H9 (cell line): ENCODE measurements around the gene SLC14A1. TPM values are rescaled to one million over a fixed set of nuclear protein-coding genes. Genes with fewer than 3 reads are reported as not detected.

Experiments
- DNase-seq: peaks from one replicate; pipeline ENCODE4 v3.0.0-alpha.2; 2017
- H2AFZ ChIP-seq: one replicate; pipeline ENCODE4 v1.6.1; 2013; ENCODE audit warnings: mild to moderate bottlenecking, low read length, control low read depth, moderate library complexity
- H2AK5ac ChIP-seq: 2 replicates; pipeline ENCODE4 v1.6.1; 2013; ENCODE audit warnings: low read length, control low read depth, mixed read lengths; ENCODE audit not compliant: insufficient read length
- H2BK120ac ChIP-seq: one replicate; pipeline ENCODE4 v1.6.1; 2013; ENCODE audit warnings: low read depth, mild to moderate bottlenecking, low read length, control low read depth, inconsistent platforms; ENCODE audit not compliant: poor library complexity, severe bottlenecking
- H2BK12ac ChIP-seq: 2 replicates; pipeline ENCODE4 v1.6.1; 2013; ENCODE audit warnings: low read length, control low read depth, mixed read lengths, low read depth; ENCODE audit not compliant: insufficient read length
- H2BK15ac ChIP-seq: 2 replicates; pipeline ENCODE4 v1.6.1; 2013; ENCODE audit warnings: low read depth, low read length, control low read depth
- H2BK20ac ChIP-seq: one replicate; pipeline ENCODE4 v1.6.1; 2013; ENCODE audit warnings: low read depth, mild to moderate bottlenecking, low read length, control low read depth, inconsistent platforms; ENCODE audit not compliant: poor library complexity, severe bottlenecking
- H2BK5ac ChIP-seq: 2 replicates; pipeline ENCODE4 v1.6.1; 2013; ENCODE audit warnings: low read length, control low read depth, mixed read lengths; ENCODE audit not compliant: insufficient read length
- H3K14ac ChIP-seq: 2 replicates; pipeline ENCODE4 v1.6.1; 2013; ENCODE audit warnings: low read length, control low read depth; ENCODE audit not compliant: insufficient read depth
- H3K18ac ChIP-seq: 2 replicates; pipeline ENCODE4 v1.6.1; 2013; ENCODE audit warnings: low read depth, mild to moderate bottlenecking, mixed read lengths, low read length, control low read depth; ENCODE audit not compliant: insufficient read length
- H3K23ac ChIP-seq: 2 replicates; pipeline ENCODE4 v1.6.1; 2013; ENCODE audit warnings: low read length, control low read depth, mixed read lengths, low read depth; ENCODE audit not compliant: insufficient read length
- H3K23me2 ChIP-seq: 2 replicates; pipeline ENCODE4 v1.6.1; 2013; ENCODE audit warnings: low read depth, mild to moderate bottlenecking, mixed read lengths, low read length, control low read depth; ENCODE audit not compliant: insufficient read length, poor library complexity, severe bottlenecking
- H3K27ac ChIP-seq: 2 replicates; pipeline ENCODE4 v1.5.1; 2013; ENCODE audit warnings: low read length, control low read depth, mixed read lengths, low read depth; ENCODE audit not compliant: insufficient read length
- H3K27me3 ChIP-seq: 2 replicates; pipeline ENCODE4 v1.6.1; 2013; ENCODE audit warnings: low read length, control low read depth, inconsistent platforms; ENCODE audit not compliant: insufficient read depth
- H3K4ac ChIP-seq: 2 replicates; pipeline ENCODE4 v1.6.1; 2013; ENCODE audit warnings: low read depth, mild to moderate bottlenecking, control low read depth, inconsistent platforms, low read length, moderate library complexity
- H3K4me1 ChIP-seq: 2 replicates; pipeline ENCODE4 v1.6.1; 2013; ENCODE audit warnings: low read length, control low read depth, inconsistent platforms; ENCODE audit not compliant: insufficient read depth
- H3K4me2 ChIP-seq: 2 replicates; pipeline ENCODE4 v1.6.1; 2013; ENCODE audit warnings: low read length, control low read depth, mixed read lengths; ENCODE audit not compliant: insufficient read length, insufficient read depth
- H3K56ac ChIP-seq: 2 replicates; pipeline ENCODE4 v1.6.1; 2013; ENCODE audit warnings: low read depth, mild to moderate bottlenecking, mixed read lengths, low read length, control low read depth; ENCODE audit not compliant: insufficient read length
- H3K79me1 ChIP-seq: 2 replicates; pipeline ENCODE4 v1.6.1; 2013; ENCODE audit warnings: low read depth, mild to moderate bottlenecking, moderate library complexity, low read length, control low read depth, inconsistent platforms; ENCODE audit not compliant: insufficient read depth, poor library complexity, severe bottlenecking
- H3K79me2 ChIP-seq: 2 replicates; pipeline ENCODE4 v1.6.1; 2013; ENCODE audit warnings: low read length, control low read depth, inconsistent platforms; ENCODE audit not compliant: insufficient read depth
- H3K9ac ChIP-seq: 2 replicates; pipeline ENCODE4 v1.6.1; 2013; ENCODE audit warnings: low read length, control low read depth, mixed read lengths; ENCODE audit not compliant: insufficient read length; ENCODE audit errors: extremely low read depth
- H3K9me3 ChIP-seq: one replicate; pipeline ENCODE4 v1.6.1; 2013; ENCODE audit warnings: low read depth, low read length, inconsistent platforms; ENCODE audit not compliant: control insufficient read depth
- H3T11ph ChIP-seq: one replicate; pipeline ENCODE4 v1.6.1; 2013; ENCODE audit warnings: mild to moderate bottlenecking, low read length, control low read depth, inconsistent platforms
- H4K20me1 ChIP-seq: one replicate; pipeline ENCODE4 v1.6.1; 2013; ENCODE audit not compliant: control insufficient read depth, insufficient read length, insufficient read depth
- H4K5ac ChIP-seq: 2 replicates; pipeline ENCODE4 v1.6.1; 2013; ENCODE audit warnings: low read depth, mild to moderate bottlenecking, mixed read lengths, low read length, control low read depth; ENCODE audit not compliant: insufficient read length
- H4K8ac ChIP-seq: replicated peaks from 2 replicates; pipeline ENCODE4 v1.6.1; 2013; ENCODE audit warnings: low read length, control low read depth, mixed read lengths, low read depth; ENCODE audit not compliant: insufficient read length
- H4K91ac ChIP-seq: 2 replicates; pipeline ENCODE4 v1.6.1; 2013; ENCODE audit warnings: low read depth, mild to moderate bottlenecking, moderate library complexity, mixed read lengths, low read length, control low read depth; ENCODE audit not compliant: insufficient read length
- H3K27ac Mint-ChIP-seq, 3 experiments: 2 replicates in 2 of 3; 3 replicates in 1 of 3; pipeline ENCODE4 v1.8.0; 2020 to 2021; ENCODE audit warnings: mixed read lengths in 3 of 3, mild to moderate bottlenecking in 1 of 3, moderate library complexity in 1 of 3
- H3K27me3 Mint-ChIP-seq: 2 replicates; pipeline ENCODE4 v1.8.0; 2021; ENCODE audit warnings: low read depth, mild to moderate bottlenecking, moderate library complexity, mixed read lengths
- H3K36me3 Mint-ChIP-seq, 3 experiments: 2 replicates in 2 of 3; 3 replicates in 1 of 3; pipeline ENCODE4 v1.8.0; 2020 to 2021; ENCODE audit warnings: low read depth in 3 of 3, mixed read lengths in 3 of 3; ENCODE audit not compliant: insufficient read depth in 1 of 3
- H3K4me1 Mint-ChIP-seq, 2 experiments: 2 replicates each; pipeline ENCODE4 v1.8.0; 2020; ENCODE audit warnings: mixed read lengths in 2 of 2
- H3K4me3 Mint-ChIP-seq, 2 experiments: 2 replicates in 1 of 2; 3 replicates in 1 of 2; pipeline ENCODE4 v1.8.0; 2020 to 2021; ENCODE audit warnings: mild to moderate bottlenecking in 2 of 2, mixed read lengths in 2 of 2, moderate library complexity in 1 of 2
- H3K9me3 Mint-ChIP-seq, 2 experiments: 2 replicates in 1 of 2; 3 replicates in 1 of 2; pipeline ENCODE4 v1.8.0; 2020; ENCODE audit warnings: mild to moderate bottlenecking in 2 of 2, mixed read lengths in 2 of 2, moderate library complexity in 1 of 2
- WGBS: extraction: QIAGEN DNeasy Blood & Tissue Kit; methylation state at CpG from one replicate; pipeline ENCODE4 v1.1.7; 2013; ENCODE audit warnings: missing lambda C conversion rate, low lambda C conversion rate, mixed read lengths; ENCODE audit not compliant: insufficient read length; ENCODE audit errors: extremely low coverage; 5-methylcytosine and 5-hydroxymethylcytosine counted together
- total RNA-seq: library from RNA; stranded (reverse); gene quantifications from 2 replicates; pipeline ENCODE4 v1.2.1, GENCODE V29; 2021
- TF ChIP-seq, protein P1 (sequence below): fragments of 200-600 bp; sonication (generic); conservative IDR thresholded peaks from 3 replicates; pipeline ENCODE4 v1.8.0; 2021; ENCODE audit warnings: antibody characterized with exemption, mild to moderate bottlenecking

The SLC14A1 gene
- total RNA-seq, 1 experiment from 2014 or later, result not detected

DNA sequence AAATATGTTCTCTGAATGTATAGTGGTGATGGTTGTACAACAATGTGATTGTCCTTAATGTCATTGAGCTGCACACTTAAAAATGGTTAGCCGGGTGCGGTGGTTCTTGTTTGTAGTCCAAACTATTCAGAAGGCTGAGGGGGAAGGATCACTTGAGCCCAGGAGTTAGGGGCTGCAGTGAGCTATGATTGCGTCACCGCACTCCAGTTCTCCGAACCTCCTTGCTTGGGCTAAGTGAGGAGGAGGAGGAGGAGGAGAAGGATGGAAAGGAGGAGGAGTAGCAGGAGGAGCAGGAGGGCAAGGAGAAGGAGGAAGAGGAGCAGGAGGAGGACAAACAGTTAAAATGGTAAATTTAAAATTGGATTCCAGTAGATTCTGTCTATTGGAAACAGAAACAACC lies 10.5 kb downstream of the SLC14A1 start:
- Histone ChIP-seq H4K5ac (no peak overlapping the region), H3K14ac (no peak overlapping the region), H3K4me2 (no peak overlapping the region), H3K9ac (no peak overlapping the region), H3K18ac (no peak overlapping the region), H3K56ac (no peak overlapping the region), H3K79me2 (no peaks in the 10 kb centered on the region), H4K20me1 (no peaks in the 10 kb centered on the region), H3K23ac (no peak overlapping the region), H2AK5ac (no peak overlapping the region), H3K27ac (no peak overlapping the region), H2BK15ac (no peak overlapping the region), H4K8ac (no peak overlapping the region), H3K79me1 (no peaks in the 10 kb centered on the region), H3T11ph (no peak overlapping the region), H4K91ac (no peak overlapping the region), H2BK20ac (no peak overlapping the region), H2BK120ac (no peak overlapping the region), H3K4ac (no peak overlapping the region), H3K23me2 (no peaks in the 10 kb centered on the region), H3K9me3 (no peaks in the 10 kb centered on the region), H2BK5ac (no peak overlapping the region), H2AFZ (no peak overlapping the region), H2BK12ac (no peak overlapping the region), H3K4me1 (no peaks in the 10 kb centered on the region; the same call in 1 of the 2 replicates), H3K27me3 (no peaks in the 10 kb centered on the region)
- Mint-ChIP-seq H3K36me3 (no peaks in the 10 kb centered on the region), H3K27me3 (no peaks in the 10 kb centered on the region), H3K27ac (no peak overlapping the region), H3K4me3 (no peak overlapping the region), H3K4me1 (peaks cover 26 to 27% of the 10 kb centered on the region in 2 experiments), H3K9me3 (peaks cover 0 to 2% of the 10 kb centered on the region in 2 experiments; a peak in 1 of 5 replicates)
- TF ChIP-seq, protein P1, sequence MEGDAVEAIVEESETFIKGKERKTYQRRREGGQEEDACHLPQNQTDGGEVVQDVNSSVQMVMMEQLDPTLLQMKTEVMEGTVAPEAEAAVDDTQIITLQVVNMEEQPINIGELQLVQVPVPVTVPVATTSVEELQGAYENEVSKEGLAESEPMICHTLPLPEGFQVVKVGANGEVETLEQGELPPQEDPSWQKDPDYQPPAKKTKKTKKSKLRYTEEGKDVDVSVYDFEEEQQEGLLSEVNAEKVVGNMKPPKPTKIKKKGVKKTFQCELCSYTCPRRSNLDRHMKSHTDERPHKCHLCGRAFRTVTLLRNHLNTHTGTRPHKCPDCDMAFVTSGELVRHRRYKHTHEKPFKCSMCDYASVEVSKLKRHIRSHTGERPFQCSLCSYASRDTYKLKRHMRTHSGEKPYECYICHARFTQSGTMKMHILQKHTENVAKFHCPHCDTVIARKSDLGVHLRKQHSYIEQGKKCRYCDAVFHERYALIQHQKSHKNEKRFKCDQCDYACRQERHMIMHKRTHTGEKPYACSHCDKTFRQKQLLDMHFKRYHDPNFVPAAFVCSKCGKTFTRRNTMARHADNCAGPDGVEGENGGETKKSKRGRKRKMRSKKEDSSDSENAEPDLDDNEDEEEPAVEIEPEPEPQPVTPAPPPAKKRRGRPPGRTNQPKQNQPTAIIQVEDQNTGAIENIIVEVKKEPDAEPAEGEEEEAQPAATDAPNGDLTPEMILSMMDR, result no peak
- no peak for DNase-seq
- WGBS, result no CpG with 5 or more reads among the region's 5 CpGs
